ENCODE data around the gene PKN2.

DNA sequence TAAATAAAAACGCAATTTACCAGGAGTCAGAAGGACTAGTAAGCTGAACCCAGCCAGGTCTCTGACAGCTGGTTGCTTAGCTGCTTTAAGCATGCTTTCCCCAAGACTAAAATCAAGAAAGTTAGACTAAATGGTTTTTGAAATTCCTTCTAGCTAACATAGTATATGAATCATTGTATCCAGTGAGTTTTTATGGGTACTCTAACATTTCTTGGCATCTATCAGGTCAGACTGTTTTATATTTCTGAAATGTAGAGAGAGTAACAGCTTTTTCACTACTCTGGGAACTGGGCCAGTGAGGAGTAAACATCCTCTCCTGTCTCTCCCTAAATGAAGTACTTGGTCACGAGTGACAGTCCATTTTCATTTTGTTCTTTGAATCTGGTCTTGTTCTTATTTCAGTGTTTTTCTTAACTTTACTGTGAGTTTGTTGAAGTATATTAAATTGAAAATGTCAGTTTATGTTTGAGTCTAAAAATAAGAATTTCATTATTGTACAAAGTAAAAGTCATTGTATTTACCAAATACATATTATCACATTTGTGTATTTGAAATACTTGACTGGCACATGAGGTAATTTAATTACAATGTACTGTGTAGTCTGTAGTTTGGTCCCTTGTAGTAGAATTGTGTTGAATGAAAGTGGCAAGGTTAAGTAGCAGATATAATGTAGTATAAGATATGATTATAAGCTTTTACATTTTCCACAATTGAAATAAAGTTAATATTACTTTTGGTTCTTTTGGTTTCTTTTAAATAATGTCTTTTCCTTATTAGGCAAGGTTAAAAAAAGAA lies 47.6 kb downstream of the PKN2 start:
- TF ChIP-seq, protein P1, sequence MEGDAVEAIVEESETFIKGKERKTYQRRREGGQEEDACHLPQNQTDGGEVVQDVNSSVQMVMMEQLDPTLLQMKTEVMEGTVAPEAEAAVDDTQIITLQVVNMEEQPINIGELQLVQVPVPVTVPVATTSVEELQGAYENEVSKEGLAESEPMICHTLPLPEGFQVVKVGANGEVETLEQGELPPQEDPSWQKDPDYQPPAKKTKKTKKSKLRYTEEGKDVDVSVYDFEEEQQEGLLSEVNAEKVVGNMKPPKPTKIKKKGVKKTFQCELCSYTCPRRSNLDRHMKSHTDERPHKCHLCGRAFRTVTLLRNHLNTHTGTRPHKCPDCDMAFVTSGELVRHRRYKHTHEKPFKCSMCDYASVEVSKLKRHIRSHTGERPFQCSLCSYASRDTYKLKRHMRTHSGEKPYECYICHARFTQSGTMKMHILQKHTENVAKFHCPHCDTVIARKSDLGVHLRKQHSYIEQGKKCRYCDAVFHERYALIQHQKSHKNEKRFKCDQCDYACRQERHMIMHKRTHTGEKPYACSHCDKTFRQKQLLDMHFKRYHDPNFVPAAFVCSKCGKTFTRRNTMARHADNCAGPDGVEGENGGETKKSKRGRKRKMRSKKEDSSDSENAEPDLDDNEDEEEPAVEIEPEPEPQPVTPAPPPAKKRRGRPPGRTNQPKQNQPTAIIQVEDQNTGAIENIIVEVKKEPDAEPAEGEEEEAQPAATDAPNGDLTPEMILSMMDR (conservative IDR thresholded peaks at IDR 0.05 in 1 of 2, IDR thresholded peaks at IDR 0.05 in 1 of 2; ENCODE audit: low read depth in 1 of 2, low read length in 2 of 2) = no peak
- no peak for TF ChIP-seq EZH2 (IDR thresholded peaks at IDR 0.05; ENCODE audit: low read length, missing control alignments)

Measured in fibroblast of lung (primary cell).